NB4 (cell line): Measurements from ENCODE around the gene ORC4.

ENCODE experiments used
- DNase-seq: peaks from one replicate; pipeline ENCODE4 v3.0.0; 2010; ENCODE audit warnings: low read depth
- H3K4me3 ChIP-seq: one replicate; pipeline ENCODE4 v1.5.1; 2011; ENCODE audit warnings: mild to moderate bottlenecking, low read depth, low read length, moderate library complexity
- CTCF ChIP-seq: IDR thresholded peaks from one replicate; pipeline ENCODE4 v1.5.1; 2012; ENCODE audit warnings: low read depth, low read length
- MAX ChIP-seq: IDR thresholded peaks from 2 replicates; pipeline ENCODE4 v1.6.1; 2011; ENCODE audit warnings: low read depth, low read length
- MYC ChIP-seq: IDR thresholded peaks from 2 replicates; pipeline ENCODE4 v1.6.1; 2011; ENCODE audit warnings: low read depth, low read length
- POLR2A ChIP-seq: IDR thresholded peaks from 2 replicates; pipeline ENCODE4 v1.6.1; 2011; ENCODE audit warnings: mild to moderate bottlenecking; ENCODE audit not compliant: insufficient read length; ENCODE audit errors: extremely low read depth

The ORC4 gene

GRCh38 chr2:147980940-147981528, 39.5 kb downstream of the ORC4 start:
- DNase-seq = no peak
- H3K4me3 ChIP-seq = no peak overlapping the region
- TF ChIP-seq CTCF (no peak), MYC (no peak), POLR2A (no peak), MAX (no peak)

DNA sequence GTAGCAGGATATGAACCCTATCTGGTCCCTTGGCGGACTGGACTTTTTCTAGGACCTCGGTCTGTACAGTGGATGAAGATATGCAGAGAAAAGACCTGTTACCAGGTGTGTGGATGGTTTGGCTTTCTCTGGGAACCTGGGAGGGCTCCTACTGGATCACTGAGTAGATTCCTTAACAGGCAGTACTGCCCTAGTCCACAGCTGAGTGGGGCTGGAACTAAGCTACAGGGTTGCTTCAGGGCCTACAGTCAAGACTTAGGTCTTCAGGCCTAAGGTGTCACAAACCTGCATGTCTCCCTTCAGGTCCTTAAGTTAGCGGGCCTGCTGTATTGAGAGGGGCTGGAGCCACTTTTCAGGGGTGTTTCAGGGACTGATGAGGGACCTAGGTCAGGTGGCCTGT, 42.9 kb downstream of the ORC4 start:
- H3K4me3 ChIP-seq = no peak overlapping the region
- TF ChIP-seq MAX (no peak), POLR2A (no peak), CTCF (no peak), MYC (no peak)
- DNase-seq = no peak

DNA sequence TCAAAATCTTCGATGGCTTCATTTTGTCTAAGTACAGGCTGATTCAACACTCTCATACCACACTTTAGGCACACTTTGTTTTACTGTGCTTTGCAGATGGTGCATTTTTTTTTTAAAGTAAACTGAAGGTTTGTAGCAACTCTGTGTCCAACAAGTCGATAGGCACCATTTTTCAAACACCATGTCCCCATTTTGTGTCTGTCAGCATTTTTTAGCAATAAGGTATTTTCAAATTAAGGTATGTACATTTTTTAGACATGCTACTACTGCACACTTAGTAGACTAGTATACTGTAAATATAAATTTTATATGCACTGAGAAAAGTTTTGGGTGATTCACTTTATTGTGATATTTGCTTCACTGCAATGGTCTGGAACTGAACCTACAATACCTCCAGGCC, 44.4 kb downstream of the ORC4 start:
- DNase-seq = no peak
- TF ChIP-seq POLR2A (no peak), MYC (no peak), MAX (no peak), CTCF (no peak)
- H3K4me3 ChIP-seq = no peak overlapping the region

DNA sequence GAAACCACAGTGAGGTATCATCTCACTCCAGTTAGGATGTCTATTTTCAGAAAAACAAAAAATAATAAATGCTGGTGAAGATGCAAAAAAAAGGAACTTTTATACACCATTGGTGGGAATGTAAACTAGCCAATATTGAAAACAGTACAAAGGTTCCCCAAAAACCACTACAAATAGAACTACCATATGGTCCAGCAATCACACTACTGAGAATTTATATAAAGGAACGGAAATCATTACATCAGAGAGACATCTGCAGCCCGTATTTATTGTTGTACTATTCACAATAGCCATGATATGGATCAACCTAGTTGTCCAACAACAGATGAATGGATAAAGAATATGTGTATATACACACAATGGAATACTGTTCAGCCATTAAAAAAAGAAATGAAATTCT, 52.0 kb downstream of the ORC4 start:
- TF ChIP-seq MYC (no peak), POLR2A (no peak), CTCF (no peak), MAX (no peak)
- H3K4me3 ChIP-seq = no peak overlapping the region
- no peak for DNase-seq

DNA sequence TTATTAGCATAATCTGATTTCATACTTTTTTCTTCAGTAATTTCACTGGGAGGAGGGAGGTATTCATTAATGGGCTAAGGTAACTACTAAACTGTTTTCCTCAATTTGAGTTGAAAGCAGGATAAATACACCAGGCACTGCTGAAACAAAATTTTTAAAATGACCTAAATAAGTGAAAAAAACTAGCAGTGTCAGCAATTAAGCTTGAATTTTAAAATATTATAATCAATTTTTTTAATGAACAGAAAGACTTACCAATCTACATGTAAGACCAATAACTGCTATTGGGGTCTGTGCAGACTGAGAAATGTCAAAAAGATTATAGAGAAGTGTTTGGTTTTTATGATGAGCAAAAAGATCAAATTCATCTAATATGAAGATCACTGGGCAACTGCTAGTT, 68.4 kb downstream of the ORC4 start:
- no peak for DNase-seq
- H3K4me3 ChIP-seq = no peak overlapping the region
- TF ChIP-seq MAX (no peak), MYC (no peak), POLR2A (no peak), CTCF (no peak)
